GM21825 (cell line): ENCODE measurements around the gene MED1.
A peak's percentile ranks its signal among the peaks of the same experiment; 100 is the strongest.
"Not testable (repeated sequence)": the region's sequence is repeated elsewhere in the genome, so short reads cannot be mapped to it uniquely, and the experiment has no call there.

ENCODE experiments used
- ATAC-seq: cut with Tn5 transposase; IDR thresholded peaks from one replicate; pipeline ENCODE4 v1.9.1; 2021; ENCODE audit warnings: mild to moderate bottlenecking, moderate library complexity; ENCODE audit not compliant: unreplicated experiment

MED1 gene

GRCh38 chr17:39450847-39451581 lies at the start of gene MED1:
MED1 (minus strand) TSS chr17:39451263; CDS start chr17:39451062, 201 bp downstream.
- peak; percentile 92 for ATAC-seq

GRCh38 chr17:39496921-39497320 lies 45.9 kb upstream of the MED1 start:
- ATAC-seq, result not testable (repeated sequence)

- ATAC-seq, result no peak
Observed at GRCh38 chr17:39487946-39488345, 36.9 kb upstream of the MED1 start.

- not testable (repeated sequence) for ATAC-seq
Observed at GRCh38 chr17:39487490-39487889, 36.4 kb upstream of the MED1 start.

GRCh38 chr17:39486242-39486641 lies 35.2 kb upstream of the MED1 start:
- ATAC-seq, result no peak

GRCh38 chr17:39485555-39485954 lies 34.5 kb upstream of the MED1 start:
- ATAC-seq, result no peak

GRCh38 chr17:39484178-39484577 lies 33.1 kb upstream of the MED1 start:
- ATAC-seq, result peak; percentile 74

- ATAC-seq, result no peak
Observed at GRCh38 chr17:39483506-39483905, 32.4 kb upstream of the MED1 start.

GRCh38 chr17:39479631-39480030 lies 28.6 kb upstream of the MED1 start:
- not testable (repeated sequence) for ATAC-seq

- no peak for ATAC-seq
Observed at GRCh38 chr17:39473310-39473709, 22.2 kb upstream of the MED1 start.

- not testable (repeated sequence) for ATAC-seq
Observed at GRCh38 chr17:39468610-39469009, 17.5 kb upstream of the MED1 start.

- ATAC-seq, result not testable (repeated sequence)
Observed at GRCh38 chr17:39464639-39465181, 13.6 kb upstream of the MED1 start.

- ATAC-seq, result no peak
Observed at GRCh38 chr17:39462631-39463375, 11.7 kb upstream of the MED1 start.

GRCh38 chr17:39461926-39462569 lies 11.0 kb upstream of the MED1 start:
- peak; percentile 5 for ATAC-seq

- peak; percentile 80 for ATAC-seq
Observed at GRCh38 chr17:39461113-39461925, 10.3 kb upstream of the MED1 start, which contains the start of gene CDK12. CDK12 (plus strand) TSS chr17:39461486; CDS start chr17:39462072, 586 bp downstream.

- no peak for ATAC-seq
Observed at GRCh38 chr17:39455919-39456318, 4.9 kb upstream of the MED1 start.

- no peak for ATAC-seq
Observed at GRCh38 chr17:39450051-39450450, 1.0 kb downstream of the MED1 start.

- no peak for ATAC-seq
Observed at GRCh38 chr17:39447561-39447960, 3.5 kb downstream of the MED1 start.

GRCh38 chr17:39443326-39443725 lies 7.7 kb downstream of the MED1 start:
- no peak for ATAC-seq

GRCh38 chr17:39439868-39440267 lies 11.2 kb downstream of the MED1 start:
- not testable (repeated sequence) for ATAC-seq
